ENCODE results near the gene AKR1B15.
"Not testable (repeated sequence)": the region's sequence is repeated elsewhere in the genome, so short reads cannot be mapped to it uniquely, and the experiment has no call there.

The AKR1B15 gene

GRCh38 chr7:134533288-134533771 is 15.6 kb upstream of the AKR1B15 start:
- DNase-seq: no peak

GRCh38 chr7:134534633-134535032 is 14.3 kb upstream of the AKR1B15 start:
- no peak for DNase-seq

GRCh38 chr7:134535272-134535918 is 13.5 kb upstream of the AKR1B15 start:
- DNase-seq: no peak

- no peak for DNase-seq
These were observed 13.0 kb upstream of the AKR1B15 start for GRCh38 chr7:134535919-134536299.

GRCh38 chr7:134536558-134536957 is 12.4 kb upstream of the AKR1B15 start:
- not testable (repeated sequence) for DNase-seq

GRCh38 chr7:134537273-134537781 is 11.6 kb upstream of the AKR1B15 start:
- DNase-seq: not testable (repeated sequence)

GRCh38 chr7:134539380-134540004 is 9.4 kb upstream of the AKR1B15 start:
- DNase-seq: no peak

- not testable (repeated sequence) for DNase-seq
These were observed 7.3 kb upstream of the AKR1B15 start for GRCh38 chr7:134541501-134542194.

- no peak for DNase-seq
These were observed 6.6 kb upstream of the AKR1B15 start for GRCh38 chr7:134542195-134542771.

- no peak for DNase-seq
These were observed 3.5 kb upstream of the AKR1B15 start for GRCh38 chr7:134545380-134545779.

GRCh38 chr7:134545918-134546317 is 3.0 kb upstream of the AKR1B15 start:
- DNase-seq: no peak

GRCh38 chr7:134546955-134547354 is 2.0 kb upstream of the AKR1B15 start:
- DNase-seq: no peak

GRCh38 chr7:134547397-134548054 is 1.4 kb upstream of the AKR1B15 start:
- peak; percentile 82 for DNase-seq

GRCh38 chr7:134549366-134549765 is 456 bp downstream of the AKR1B15 start:
- DNase-seq: no peak

GRCh38 chr7:134552105-134552504 is 3.2 kb downstream of the AKR1B15 start:
- no peak for DNase-seq

GRCh38 chr7:134553976-134554375 is 5.1 kb downstream of the AKR1B15 start:
- no peak for DNase-seq

- no peak for DNase-seq
These were observed 5.6 kb downstream of the AKR1B15 start for GRCh38 chr7:134554417-134554966.

- DNase-seq: no peak
These were observed 8.5 kb downstream of the AKR1B15 start for GRCh38 chr7:134557391-134557790.

- no peak for DNase-seq
These were observed 9.5 kb downstream of the AKR1B15 start for GRCh38 chr7:134558370-134558769.

GRCh38 chr7:134561616-134562015 is 12.7 kb downstream of the AKR1B15 start:
- not testable (repeated sequence) for DNase-seq

- no peak for DNase-seq
These were observed 13.2 kb downstream of the AKR1B15 start for GRCh38 chr7:134562136-134562535.

- not testable (repeated sequence) for DNase-seq
These were observed 14.5 kb downstream of the AKR1B15 start for GRCh38 chr7:134563398-134563749.

Measured in NCI-H1105 treated with DMSO at 0.1 percent for 48 hours (cell line).